Effector memory CD4-positive, alpha-beta T cell (primary cell): ENCODE measurements around the gene CTNND2.

Source experiments
- DNase-seq, 3 donors: peaks; one replicate each; pipeline ENCODE4 v3.0.0-alpha.2; 2020
- H3K27ac ChIP-seq: 2 replicates; pipeline ENCODE4 v1.7.0; 2013; ENCODE audit warnings: mild to moderate bottlenecking, low read length, moderate library complexity; ENCODE audit not compliant: insufficient read depth, poor library complexity, severe bottlenecking
- H3K27me3 ChIP-seq: replicated peaks from 2 replicates; pipeline ENCODE4 v1.7.0; 2013; ENCODE audit warnings: mild to moderate bottlenecking, low read length; ENCODE audit not compliant: insufficient read depth, control insufficient read depth, poor library complexity, severe bottlenecking
- H3K36me3 ChIP-seq: 2 replicates; pipeline ENCODE4 v1.7.0; 2013; ENCODE audit warnings: mild to moderate bottlenecking, low read length, moderate library complexity; ENCODE audit not compliant: control insufficient read depth, insufficient read depth
- H3K4me1 ChIP-seq: 2 replicates; pipeline ENCODE4 v1.7.0; 2013; ENCODE audit warnings: low read length, mild to moderate bottlenecking; ENCODE audit not compliant: control insufficient read depth, insufficient read depth, poor library complexity, severe bottlenecking
- H3K4me3 ChIP-seq: 2 replicates; pipeline ENCODE4 v1.7.0; 2013; ENCODE audit warnings: low read length, low read depth, mild to moderate bottlenecking; ENCODE audit not compliant: insufficient read depth, poor library complexity, severe bottlenecking
- H3K9me3 ChIP-seq: 2 replicates; pipeline ENCODE4 v1.7.0; 2013; ENCODE audit warnings: mild to moderate bottlenecking, low read length, moderate library complexity; ENCODE audit not compliant: control insufficient read depth

Gene CTNND2

GRCh38 chr5:11504065-11504885 is 400.0 kb downstream of the CTNND2 start:
- DNase-seq = no peak

GRCh38 chr5:11502783-11503182 is 401.5 kb downstream of the CTNND2 start:
- no peak for DNase-seq
- Histone ChIP-seq H3K9me3 (no peaks in the 10 kb centered on the region), H3K27me3 (no peaks in the 10 kb centered on the region), H3K4me3 (no peak overlapping the region), H3K4me1 (no peaks in the 10 kb centered on the region), H3K27ac (no peak overlapping the region), H3K36me3 (no peaks in the 10 kb centered on the region)

More at GRCh38 chr5:11504065-11504885, 400.0 kb downstream of the CTNND2 start:
- Histone ChIP-seq H3K4me1 (no peaks in the 10 kb centered on the region), H3K27me3 (no peaks in the 10 kb centered on the region), H3K4me3 (no peak overlapping the region), H3K27ac (no peak overlapping the region), H3K9me3 (no peaks in the 10 kb centered on the region), H3K36me3 (no peaks in the 10 kb centered on the region)

DNA sequence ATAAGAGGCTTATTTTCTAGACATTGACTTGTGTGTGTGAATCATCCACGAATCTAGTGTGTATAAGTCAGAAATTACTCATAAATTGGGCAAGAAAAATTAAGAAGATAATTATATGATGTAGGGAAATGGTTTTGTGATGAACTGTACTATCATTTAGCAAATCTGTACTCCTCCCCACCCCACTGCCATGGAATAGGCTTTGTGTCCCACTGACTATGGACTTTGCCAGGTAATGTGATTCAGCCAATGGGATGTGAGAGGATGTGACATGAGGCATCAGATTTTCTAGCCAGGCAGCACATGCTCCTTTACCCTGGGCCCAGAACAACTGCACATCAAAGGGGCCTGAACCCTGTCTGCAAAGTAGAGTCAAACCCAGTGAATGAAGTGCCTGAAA is 406.6 kb downstream of the CTNND2 start:
- Histone ChIP-seq H3K36me3 (no peaks in the 10 kb centered on the region), H3K4me3 (no peak overlapping the region), H3K27me3 (no peaks in the 10 kb centered on the region), H3K9me3 (no peaks in the 10 kb centered on the region), H3K4me1 (no peaks in the 10 kb centered on the region), H3K27ac (no peak overlapping the region)
- DNase-seq = no peak

- Histone ChIP-seq H3K27me3 (no peaks in the 10 kb centered on the region), H3K27ac (no peak overlapping the region), H3K36me3 (no peaks in the 10 kb centered on the region), H3K4me1 (no peaks in the 10 kb centered on the region), H3K9me3 (no peaks in the 10 kb centered on the region), H3K4me3 (no peak overlapping the region)
- no peak for DNase-seq
These were observed 408.0 kb downstream of the CTNND2 start for GRCh38 chr5:11496137-11496719.

DNA sequence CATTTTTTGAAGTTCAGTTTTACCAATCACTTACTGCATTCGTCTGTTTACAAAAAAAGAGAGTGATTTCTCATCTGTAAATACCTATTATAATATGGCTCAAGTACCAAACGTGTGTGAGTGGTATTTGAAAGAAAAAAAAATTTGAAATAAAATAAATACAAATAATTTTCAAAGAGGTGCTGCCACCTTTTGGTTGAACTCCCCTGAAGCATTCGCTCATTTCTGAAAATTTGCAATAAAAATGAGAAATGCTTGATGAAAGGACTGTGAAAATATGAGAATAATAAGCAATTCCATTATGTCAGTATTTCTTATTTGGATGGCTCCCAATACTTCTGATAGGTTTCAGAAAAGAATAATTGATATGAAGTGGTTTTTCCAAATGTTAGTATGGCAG is 409.9 kb downstream of the CTNND2 start:
- no peaks in the 10 kb centered on the region for H3K9me3 ChIP-seq
- H3K4me1 ChIP-seq = no peaks in the 10 kb centered on the region
- no peak overlapping the region for H3K27ac ChIP-seq
- no peak for DNase-seq
- no peaks in the 10 kb centered on the region for H3K27me3 ChIP-seq
- H3K4me3 ChIP-seq = no peak overlapping the region
- H3K36me3 ChIP-seq = no peaks in the 10 kb centered on the region

DNA sequence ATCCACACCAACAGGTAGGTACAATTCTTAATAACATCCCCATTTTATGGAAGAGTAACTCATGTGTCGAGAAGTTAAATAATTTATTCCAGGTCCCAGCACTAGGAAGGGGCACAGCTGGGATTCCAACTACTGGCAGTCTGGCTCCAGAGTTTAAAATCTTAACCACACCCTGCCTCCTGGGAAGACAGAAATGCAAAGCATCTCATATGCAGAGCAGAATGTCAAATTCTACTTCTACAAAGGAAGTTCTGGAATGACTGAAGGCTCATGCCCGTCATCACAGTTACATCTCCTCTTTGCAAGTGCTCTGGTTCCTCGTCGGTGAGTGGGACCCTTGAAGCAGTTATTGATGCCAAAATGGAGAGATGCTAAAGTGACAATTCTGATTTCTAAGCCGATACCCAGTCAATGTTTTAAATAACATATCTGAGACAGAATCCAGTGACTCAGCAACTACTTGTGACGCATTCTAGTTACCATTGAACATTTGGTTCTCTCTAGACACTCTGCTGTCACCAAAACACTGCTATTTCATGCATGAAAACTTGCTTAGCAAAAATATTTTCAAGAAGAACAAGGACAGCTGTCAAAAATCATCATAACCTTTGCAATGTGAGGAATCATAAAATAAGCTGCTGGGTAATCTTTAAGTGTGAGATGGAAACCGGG is 412.7 kb downstream of the CTNND2 start:
- Histone ChIP-seq H3K4me1 (no peaks in the 10 kb centered on the region), H3K27ac (no peak overlapping the region), H3K36me3 (no peaks in the 10 kb centered on the region), H3K9me3 (no peaks in the 10 kb centered on the region), H3K27me3 (no peaks in the 10 kb centered on the region), H3K4me3 (no peak overlapping the region)
- no peak for DNase-seq

GRCh38 chr5:11483630-11484029 is 420.6 kb downstream of the CTNND2 start:
- no peak for DNase-seq
- H3K36me3 ChIP-seq = no peaks in the 10 kb centered on the region
- no peaks in the 10 kb centered on the region for H3K4me1 ChIP-seq
- H3K4me3 ChIP-seq = no peak overlapping the region
- no peaks in the 10 kb centered on the region for H3K9me3 ChIP-seq
- no peak overlapping the region for H3K27ac ChIP-seq
- H3K27me3 ChIP-seq = no peaks in the 10 kb centered on the region

- no peaks in the 10 kb centered on the region for H3K9me3 ChIP-seq
These were observed 422.2 kb downstream of the CTNND2 start for GRCh38 chr5:11482011-11482410.

DNA sequence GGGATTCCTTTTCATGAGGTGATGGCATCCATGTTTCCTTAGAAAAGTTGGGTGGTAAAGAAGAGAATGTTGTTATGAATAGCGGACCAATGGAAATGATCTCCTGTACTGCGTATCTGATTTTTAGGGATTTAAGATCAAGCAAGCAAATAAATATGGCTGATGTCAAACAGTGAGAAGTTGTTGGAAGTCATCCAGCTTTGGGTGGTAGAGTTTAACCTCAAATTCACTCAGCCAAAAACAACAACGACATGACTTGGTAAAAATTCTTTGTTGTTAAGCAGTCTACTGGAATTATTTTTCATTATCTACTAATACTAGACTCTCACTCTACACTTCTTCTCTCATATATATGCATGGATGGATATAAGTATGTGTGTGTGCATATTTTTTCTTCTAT is 426.5 kb downstream of the CTNND2 start:
- no peak for DNase-seq
- Histone ChIP-seq H3K4me1 (no peaks in the 10 kb centered on the region), H3K36me3 (no peaks in the 10 kb centered on the region), H3K4me3 (no peak overlapping the region), H3K9me3 (no peaks in the 10 kb centered on the region), H3K27ac (no peak overlapping the region), H3K27me3 (no peaks in the 10 kb centered on the region)

More at GRCh38 chr5:11482011-11482410, 422.2 kb downstream of the CTNND2 start:
- no peaks in the 10 kb centered on the region for H3K27me3 ChIP-seq
- H3K4me3 ChIP-seq = no peak overlapping the region
- H3K4me1 ChIP-seq = no peaks in the 10 kb centered on the region
- no peak overlapping the region for H3K27ac ChIP-seq
- DNase-seq = no peak
- no peaks in the 10 kb centered on the region for H3K36me3 ChIP-seq

GRCh38 chr5:11476866-11477265 is 427.4 kb downstream of the CTNND2 start:
- no peaks in the 10 kb centered on the region for H3K36me3 ChIP-seq
- no peak overlapping the region for H3K4me3 ChIP-seq
- H3K4me1 ChIP-seq = no peaks in the 10 kb centered on the region
- H3K27ac ChIP-seq = no peak overlapping the region
- no peaks in the 10 kb centered on the region for H3K27me3 ChIP-seq
- DNase-seq = no peak
- no peaks in the 10 kb centered on the region for H3K9me3 ChIP-seq
